GM21381 (cell line): ENCODE data around the gene OR10S1.
"Not testable (repeated sequence)": the region's sequence is repeated elsewhere in the genome, so short reads cannot be mapped to it uniquely, and the experiment has no call there.

Source experiments
- ATAC-seq: cut with Tn5 transposase; IDR thresholded peaks from one replicate; pipeline ENCODE4 v1.9.1; 2021; ENCODE audit warnings: mild to moderate bottlenecking, moderate library complexity; ENCODE audit not compliant: unreplicated experiment

Gene OR10S1

GRCh38 chr11:123977731-123978347 lies at the start of gene OR10S1:
Gene OR10S1, minus strand, starts transcription at chr11:123977781. Its CDS starts 117 bp downstream, at chr11:123977664.
- ATAC-seq = no peak

DNA sequence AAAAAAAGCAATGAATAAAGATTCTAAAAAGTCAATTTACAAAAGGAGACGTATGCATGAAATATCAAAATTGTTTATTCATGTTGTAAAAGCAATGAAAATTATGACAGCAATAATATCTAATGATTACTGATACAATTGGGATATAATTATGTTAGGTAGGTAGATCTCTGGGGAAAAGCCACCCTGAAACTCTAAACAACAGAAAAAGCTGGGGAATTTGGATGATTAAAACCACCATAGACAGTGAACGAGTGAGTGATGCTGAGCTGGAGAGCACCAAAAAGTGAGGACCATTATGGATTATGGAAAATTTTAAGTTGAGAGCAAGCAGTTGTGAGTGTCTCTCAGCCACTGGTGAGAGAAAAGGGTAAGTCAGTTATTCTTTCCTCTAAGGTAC lies 48.9 kb upstream of the OR10S1 start, which contains the start of gene OR10G8:
TSS of gene OR10G8 (plus strand) at position 301 of the 400 bp plus-strand sequence. CDS start 2,825 bp downstream, outside the sequence.
- ATAC-seq = no peak

GRCh38 chr11:124015837-124016236 lies 38.3 kb upstream of the OR10S1 start:
- ATAC-seq = not testable (repeated sequence)

- ATAC-seq = no peak
Observed at GRCh38 chr11:124012697-124013096, 35.1 kb upstream of the OR10S1 start, which contains the start of gene OR10G4. Gene OR10G4, plus strand, starts transcription at chr11:124012997. Its CDS starts 2,578 bp downstream, at chr11:124015575.

GRCh38 chr11:123995119-123995518 lies 17.5 kb upstream of the OR10S1 start, which contains the start of gene OR10G6:
Gene OR10G6, minus strand, starts transcription at chr11:123995161. Its CDS starts 0 bp downstream, at chr11:123995161.
- no peak for ATAC-seq

GRCh38 chr11:123979311-123979710 lies 1.7 kb upstream of the OR10S1 start:
- ATAC-seq = no peak

GRCh38 chr11:123976770-123977560 lies 616 bp downstream of the OR10S1 start:
- ATAC-seq = no peak

GRCh38 chr11:123973816-123974215 lies 3.8 kb downstream of the OR10S1 start:
- no peak for ATAC-seq

GRCh38 chr11:123956752-123957151 lies 20.8 kb downstream of the OR10S1 start:
- ATAC-seq = no peak

DNA sequence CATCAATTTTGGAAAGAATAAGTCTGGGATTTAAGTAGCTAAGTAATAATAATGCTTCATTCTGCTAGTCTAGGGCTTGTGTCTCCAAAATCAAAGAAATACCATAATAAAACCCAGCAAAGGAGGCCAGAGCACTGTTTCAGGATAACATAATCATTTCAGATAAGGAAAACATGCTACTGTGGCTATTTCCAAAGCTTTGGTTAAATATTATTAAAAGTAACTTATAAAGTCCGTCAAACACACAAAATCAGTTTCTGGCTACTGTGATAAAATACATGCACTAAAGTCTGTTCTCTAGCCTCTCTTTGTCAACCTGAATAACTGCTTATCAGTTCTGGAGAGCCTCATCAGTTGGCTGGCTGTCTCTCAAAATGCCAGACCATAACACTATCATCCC lies 32.4 kb downstream of the OR10S1 start:
- ATAC-seq = no peak

DNA sequence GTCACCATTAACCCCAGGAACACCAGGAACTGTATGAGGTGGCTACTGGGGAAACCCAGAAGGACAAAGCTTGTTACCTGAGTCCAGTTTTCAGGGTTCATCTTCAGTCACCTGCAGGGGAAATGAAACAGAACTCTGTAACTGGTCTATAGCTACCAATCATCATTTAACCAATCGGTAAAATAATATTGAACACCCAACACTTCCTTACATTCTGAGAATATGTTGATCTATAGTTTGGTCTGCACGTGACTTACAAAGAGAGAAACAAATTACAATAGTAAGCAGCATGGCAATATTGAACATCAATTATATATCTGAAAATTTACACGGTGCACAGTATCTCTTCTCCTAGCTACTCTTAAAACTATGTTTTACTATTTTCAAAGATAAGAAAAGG lies 33.8 kb downstream of the OR10S1 start, which contains the start of gene OR6T1:
TSS of gene OR6T1 (minus strand) at position 101 of the 400 bp plus-strand sequence. CDS start at position 101, 0 bp downstream.
- ATAC-seq = no peak

DNA sequence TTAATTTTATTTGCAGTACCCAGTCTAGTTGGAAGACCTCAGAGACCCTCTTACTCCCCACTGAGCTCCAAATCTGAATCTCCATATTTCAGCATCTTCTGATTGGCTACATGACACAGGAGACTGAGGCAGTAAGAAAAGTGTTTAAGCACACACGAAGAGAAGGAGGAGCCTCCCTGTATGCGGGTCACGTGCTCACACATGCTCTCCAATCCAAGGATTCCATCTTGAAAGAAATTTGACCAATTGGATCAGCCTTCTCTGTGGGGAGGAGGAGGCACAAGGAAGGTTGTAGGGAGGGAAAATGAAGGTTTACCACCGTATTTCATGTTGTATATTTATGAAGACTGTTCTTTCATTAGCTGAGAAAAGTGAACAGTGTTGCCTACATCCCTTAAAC lies 35.2 kb downstream of the OR10S1 start:
- no peak for ATAC-seq

- ATAC-seq = no peak
Observed at GRCh38 chr11:123939317-123939716, 38.3 kb downstream of the OR10S1 start, which contains the start of gene OR4D5. Gene OR4D5, plus strand, starts transcription at chr11:123939617. Its CDS starts 0 bp downstream, at chr11:123939617.
